Testis (tissue), 2 donors: ENCODE measurements around the gene ARID1B.

ENCODE experiments used
- POLR2A ChIP-seq: fragments of 450-650 bp; IDR thresholded peaks from one replicate; pipeline ENCODE4 v1.6.1; 2017; ENCODE audit warnings: antibody characterized with exemption, mild to moderate bottlenecking, moderate library complexity
- TF ChIP-seq, protein P1 (sequence below), 3 experiments: fragments of 450-650 bp in 2 of 3; fragments of 200-600 bp in 1 of 3; sonication (generic) in 1 of 3; IDR thresholded peaks; one replicate each; pipeline ENCODE4 v1.5.1; 2016 to 2019; ENCODE audit warnings: antibody characterized with exemption in 3 of 3, mild to moderate bottlenecking in 2 of 3, moderate library complexity in 1 of 3

DNA sequence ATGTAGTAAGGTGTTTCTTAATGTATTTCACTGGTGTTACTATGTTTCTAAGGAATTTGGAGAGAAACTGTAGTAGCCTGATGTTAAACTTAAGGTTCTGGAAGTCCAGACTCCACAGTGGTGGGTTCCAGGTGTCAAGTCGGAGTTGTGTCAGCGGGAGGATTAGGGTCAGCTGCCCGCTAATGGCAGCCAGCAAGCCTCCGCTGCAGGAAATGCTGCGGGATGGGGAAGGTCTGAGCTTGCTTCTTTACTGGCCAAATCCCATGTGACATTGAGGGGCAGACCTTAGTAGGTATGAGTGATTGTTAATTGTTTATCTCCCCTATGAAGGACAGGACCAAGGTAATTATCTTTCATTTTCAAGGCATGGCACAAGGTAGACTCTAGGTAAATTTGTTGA lies 3.7 kb upstream of the ARID1B start:
- TF ChIP-seq POLR2A: no peak
- TF ChIP-seq, protein P1, sequence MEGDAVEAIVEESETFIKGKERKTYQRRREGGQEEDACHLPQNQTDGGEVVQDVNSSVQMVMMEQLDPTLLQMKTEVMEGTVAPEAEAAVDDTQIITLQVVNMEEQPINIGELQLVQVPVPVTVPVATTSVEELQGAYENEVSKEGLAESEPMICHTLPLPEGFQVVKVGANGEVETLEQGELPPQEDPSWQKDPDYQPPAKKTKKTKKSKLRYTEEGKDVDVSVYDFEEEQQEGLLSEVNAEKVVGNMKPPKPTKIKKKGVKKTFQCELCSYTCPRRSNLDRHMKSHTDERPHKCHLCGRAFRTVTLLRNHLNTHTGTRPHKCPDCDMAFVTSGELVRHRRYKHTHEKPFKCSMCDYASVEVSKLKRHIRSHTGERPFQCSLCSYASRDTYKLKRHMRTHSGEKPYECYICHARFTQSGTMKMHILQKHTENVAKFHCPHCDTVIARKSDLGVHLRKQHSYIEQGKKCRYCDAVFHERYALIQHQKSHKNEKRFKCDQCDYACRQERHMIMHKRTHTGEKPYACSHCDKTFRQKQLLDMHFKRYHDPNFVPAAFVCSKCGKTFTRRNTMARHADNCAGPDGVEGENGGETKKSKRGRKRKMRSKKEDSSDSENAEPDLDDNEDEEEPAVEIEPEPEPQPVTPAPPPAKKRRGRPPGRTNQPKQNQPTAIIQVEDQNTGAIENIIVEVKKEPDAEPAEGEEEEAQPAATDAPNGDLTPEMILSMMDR (IDR thresholded peaks at IDR 0.05): no peak
